ENCODE measurements around the gene BICDL2. TPM values are rescaled to one million over a fixed set of nuclear protein-coding genes. Genes with fewer than 3 reads are reported as not detected.

The BICDL2 gene
- polyA plus RNA-seq, 3 donors = not detected

GRCh38 chr16:3028716-3029319, 7.9 kb downstream of the BICDL2 start:
- DNase-seq = no peak
- Histone ChIP-seq H3K9me3 (replicated peaks in 1 of 2; ENCODE audit: control insufficient read depth in 1 of 2, insufficient read depth in 1 of 2, low read length in 2 of 2) (peaks cover 0 to 12% of the 10 kb centered on the region in 2 donors), H2AFZ (ENCODE audit: insufficient read depth, low read depth, low read length, poor library complexity, severe bottlenecking) (no peak overlapping the region), H3K36me3 (replicated peaks in 1 of 2; ENCODE audit: control insufficient read depth in 1 of 2, insufficient read depth in 2 of 2, low read length in 2 of 2) (peaks cover 19 to 21% of the 10 kb centered on the region in 2 donors), H4K20me1 (ENCODE audit: insufficient read depth, low read length) (peaks cover 44% of the 10 kb centered on the region), H3K79me2 (ENCODE audit: insufficient read depth, low read length) (no peaks in the 10 kb centered on the region), H3K27ac (ENCODE audit: low read depth in 1 of 2, low read length in 2 of 2) (no peak overlapping the region), H3K4me1 (ENCODE audit: control insufficient read depth in 1 of 2, insufficient read depth in 2 of 2, low read length in 2 of 2) (peaks cover 27 to 34% of the 10 kb centered on the region in 2 donors), H3K27me3 (ENCODE audit: control insufficient read depth in 2 of 2, insufficient read depth in 2 of 2, low read length in 2 of 2) (peaks cover 23 to 53% of the 10 kb centered on the region in 2 donors), H3K4me3 (replicated peaks in 1 of 3; ENCODE audit: low read depth in 2 of 3, low read length in 3 of 3) (no peak overlapping the region), H3K4me2 (replicated peaks; ENCODE audit: extremely low read depth, low read length, poor library complexity, severe bottlenecking) (peak overlapping the region; percentile 55), H3K9ac (ENCODE audit: insufficient read depth, low read length, poor library complexity, severe bottlenecking) (no peak overlapping the region)
- Mint-ChIP-seq H3K4me3 (peak overlapping the region in 1 of 2 donors; percentile 86), H3K9me3 (peaks cover 0 to 29% (median 9%) of the 10 kb centered on the region in 7 donors), H3K4me1 (peaks cover 40% of the 10 kb centered on the region), H3K27me3 (ENCODE audit: low read depth in 3 of 3) (peaks cover 45 to 57% (median 55%) of the 10 kb centered on the region in 3 donors), H3K27ac (peak overlapping the region in 1 of 7 donors; percentile 12), H3K36me3 (peaks cover 27 to 30% of the 10 kb centered on the region in 2 donors)
- TF ChIP-seq, protein P1, sequence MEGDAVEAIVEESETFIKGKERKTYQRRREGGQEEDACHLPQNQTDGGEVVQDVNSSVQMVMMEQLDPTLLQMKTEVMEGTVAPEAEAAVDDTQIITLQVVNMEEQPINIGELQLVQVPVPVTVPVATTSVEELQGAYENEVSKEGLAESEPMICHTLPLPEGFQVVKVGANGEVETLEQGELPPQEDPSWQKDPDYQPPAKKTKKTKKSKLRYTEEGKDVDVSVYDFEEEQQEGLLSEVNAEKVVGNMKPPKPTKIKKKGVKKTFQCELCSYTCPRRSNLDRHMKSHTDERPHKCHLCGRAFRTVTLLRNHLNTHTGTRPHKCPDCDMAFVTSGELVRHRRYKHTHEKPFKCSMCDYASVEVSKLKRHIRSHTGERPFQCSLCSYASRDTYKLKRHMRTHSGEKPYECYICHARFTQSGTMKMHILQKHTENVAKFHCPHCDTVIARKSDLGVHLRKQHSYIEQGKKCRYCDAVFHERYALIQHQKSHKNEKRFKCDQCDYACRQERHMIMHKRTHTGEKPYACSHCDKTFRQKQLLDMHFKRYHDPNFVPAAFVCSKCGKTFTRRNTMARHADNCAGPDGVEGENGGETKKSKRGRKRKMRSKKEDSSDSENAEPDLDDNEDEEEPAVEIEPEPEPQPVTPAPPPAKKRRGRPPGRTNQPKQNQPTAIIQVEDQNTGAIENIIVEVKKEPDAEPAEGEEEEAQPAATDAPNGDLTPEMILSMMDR (IDR thresholded peaks at IDR 0.05) = peak; percentile 22
- 19% methylated on average over 8 of the region's 15 CpGs for WGBS (ENCODE audit: insufficient coverage)
- intact Hi-C loops (cut with micrococcal nuclease) = loop anchor here (2.0 to 10.0 kb wide), 2 partner anchors 26 to 96 kb away; no protein-coding TSS in a partner anchor

- Histone ChIP-seq H3K27ac (ENCODE audit: low read depth in 1 of 2, low read length in 2 of 2) (no peak overlapping the region), H2AFZ (ENCODE audit: insufficient read depth, low read depth, low read length, poor library complexity, severe bottlenecking) (no peak overlapping the region), H3K79me2 (ENCODE audit: insufficient read depth, low read length) (no peaks in the 10 kb centered on the region), H3K9ac (ENCODE audit: insufficient read depth, low read length, poor library complexity, severe bottlenecking) (no peak overlapping the region), H4K20me1 (ENCODE audit: insufficient read depth, low read length) (peaks cover 50% of the 10 kb centered on the region), H3K36me3 (replicated peaks in 1 of 2; ENCODE audit: control insufficient read depth in 1 of 2, insufficient read depth in 2 of 2, low read length in 2 of 2) (peaks cover 19 to 21% of the 10 kb centered on the region in 2 donors), H3K4me2 (replicated peaks; ENCODE audit: extremely low read depth, low read length, poor library complexity, severe bottlenecking) (peak overlapping the region; percentile 55), H3K4me1 (ENCODE audit: control insufficient read depth in 1 of 2, insufficient read depth in 2 of 2, low read length in 2 of 2) (peaks cover 33 to 41% of the 10 kb centered on the region in 2 donors), H3K4me3 (replicated peaks in 1 of 3; ENCODE audit: low read depth in 2 of 3, low read length in 3 of 3) (peak overlapping the region in 1 of 3 experiments; percentile 36), H3K9me3 (replicated peaks in 1 of 2; ENCODE audit: control insufficient read depth in 1 of 2, insufficient read depth in 1 of 2, low read length in 2 of 2) (peaks cover 0 to 12% of the 10 kb centered on the region in 2 donors), H3K27me3 (ENCODE audit: control insufficient read depth in 2 of 2, insufficient read depth in 2 of 2, low read length in 2 of 2) (peaks cover 22 to 46% of the 10 kb centered on the region in 2 donors)
- peaks cover 43% of the 10 kb centered on the region for H3K4me1 Mint-ChIP-seq
- peaks cover 38 to 50% (median 48%) of the 10 kb centered on the region in 3 donors for H3K27me3 Mint-ChIP-seq (ENCODE audit: low read depth in 3 of 3)
- no peak overlapping the region for H3K27ac Mint-ChIP-seq
- intact Hi-C loops (cut with micrococcal nuclease) = loop anchor here (2.0 to 10.0 kb wide), 2 partner anchors 25 to 97 kb away; no protein-coding TSS in a partner anchor
- peaks cover 27 to 29% of the 10 kb centered on the region in 2 donors for H3K36me3 Mint-ChIP-seq
- peak; percentile 72 to 78 (median 77) for DNase-seq
- peaks cover 0 to 27% (median 6%) of the 10 kb centered on the region in 7 donors for H3K9me3 Mint-ChIP-seq
- peak overlapping the region in 1 of 2 donors; percentile 86 for H3K4me3 Mint-ChIP-seq
- 7% methylated on average over 55 of the region's 58 CpGs for WGBS (ENCODE audit: insufficient coverage)
- TF ChIP-seq, protein P1 (IDR thresholded peaks at IDR 0.05) = peak; percentile 90
Measured at GRCh38 chr16:3027983-3028715, 8.6 kb downstream of the BICDL2 start.

All from CD14-positive monocyte (primary cell).